HEK293 (cell line): ENCODE data around the gene MYO5C.
"Not testable (repeated sequence)": the region's sequence is repeated elsewhere in the genome, so short reads cannot be mapped to it uniquely, and the experiment has no call there.

Experiments
- CTCF ChIA-PET: fragments of 350-600 bp; formaldehyde crosslinking; extraction: SDS; loops from one replicate; lab custom pipeline; 2021; ENCODE audit warnings: antibody characterized with exemption; lab: Yijun Ruan, JAX
- POLR2A ChIA-PET: fragments of 300-600 bp; formaldehyde crosslinking; extraction: SDS; loops from one replicate; lab custom pipeline; 2020; ENCODE audit warnings: antibody characterized with exemption, inconsistent platforms; lab: Yijun Ruan, JAX
- H3K27ac ChIP-seq: fragments of 200-500 bp; sonication (Bioruptor generic); 2 replicates; pipeline ENCODE4 v1.5.1; 2014; ENCODE audit warnings: low read depth, low read length, control low read depth, inconsistent platforms; ENCODE audit errors: extremely low read depth
- H3K36me3 ChIP-seq, 2 experiments: fragments of 200-500 bp in 1 of 2; sonication (Bioruptor generic) in 1 of 2; 1 replicate in 1 of 2; 2 replicates in 1 of 2; pipeline ENCODE4 v1.5.1; 2014 to 2017; ENCODE audit warnings: inconsistent platforms in 2 of 2, low read length in 2 of 2; ENCODE audit not compliant: control insufficient read depth in 2 of 2, insufficient read depth in 1 of 2
- H3K4me1 ChIP-seq: fragments of 200-500 bp; sonication (Bioruptor generic); 2 replicates; pipeline ENCODE4 v1.5.1; 2014; ENCODE audit warnings: mild to moderate bottlenecking, low read length, inconsistent platforms; ENCODE audit not compliant: control insufficient read depth, insufficient read depth
- H3K4me3 ChIP-seq: 2 replicates; pipeline ENCODE4 v1.5.1; 2011; ENCODE audit warnings: low read depth, mild to moderate bottlenecking, control low read depth, low read length, moderate library complexity
- H3K9me3 ChIP-seq: fragments of 200-500 bp; sonication (Bioruptor generic); 2 replicates; pipeline ENCODE4 v1.5.1; 2014; ENCODE audit warnings: low read depth, low read length, inconsistent platforms; ENCODE audit not compliant: control insufficient read depth, insufficient read depth
- KLF1 ChIP-seq: fragments of 450-650 bp; formaldehyde crosslinking; IDR thresholded peaks from 2 replicates; pipeline ENCODE4 v1.5.1; 2016; ENCODE audit warnings: missing biosample characterization, missing genetic modification characterization
- YY2 ChIP-seq: fragments of 450-650 bp; formaldehyde crosslinking; IDR thresholded peaks from 2 replicates; pipeline ENCODE4 v1.5.1; 2016; ENCODE audit warnings: missing biosample characterization, missing genetic modification characterization
- ZFHX2 ChIP-seq: fragments of 450-650 bp; formaldehyde crosslinking; conservative IDR thresholded peaks from 2 replicates; pipeline ENCODE4 v1.5.1; 2016; ENCODE audit warnings: missing biosample characterization, missing genetic modification characterization
- ZNF138 ChIP-seq: fragments of 450-650 bp; formaldehyde crosslinking; IDR thresholded peaks from 2 replicates; pipeline ENCODE4 v1.5.1; 2016; ENCODE audit warnings: missing biosample characterization, missing genetic modification characterization, borderline replicate concordance
- ZNF24 ChIP-seq: fragments of 450-650 bp; formaldehyde crosslinking; IDR thresholded peaks from 2 replicates; pipeline ENCODE4 v1.5.1; 2016; ENCODE audit warnings: missing biosample characterization, missing genetic modification characterization
- ZNF37A ChIP-seq: fragments of 450-650 bp; IDR thresholded peaks from 2 replicates; pipeline ENCODE4 v1.5.1; 2018; ENCODE audit warnings: missing biosample characterization, missing genetic modification characterization
- ZNF544 ChIP-seq: fragments of 450-650 bp; formaldehyde crosslinking; IDR thresholded peaks from 2 replicates; pipeline ENCODE4 v1.5.0; 2017; ENCODE audit warnings: missing biosample characterization, missing genetic modification characterization
- ZNF560 ChIP-seq: fragments of 450-650 bp; formaldehyde crosslinking; IDR thresholded peaks from 2 replicates; pipeline ENCODE4 v1.5.1; 2017; ENCODE audit warnings: missing biosample characterization, missing genetic modification characterization, borderline replicate concordance
- ZNF600 ChIP-seq: fragments of 450-650 bp; formaldehyde crosslinking; IDR thresholded peaks from 2 replicates; pipeline ENCODE4 v1.5.1; 2016; ENCODE audit warnings: missing biosample characterization, missing genetic modification characterization
- ZNF660 ChIP-seq: fragments of 450-650 bp; IDR thresholded peaks from 2 replicates; pipeline ENCODE4 v1.5.1; 2018; ENCODE audit warnings: missing biosample characterization, mild to moderate bottlenecking, missing genetic modification characterization
- ZNF701 ChIP-seq: fragments of 450-650 bp; formaldehyde crosslinking; IDR thresholded peaks from 2 replicates; pipeline ENCODE4 v1.5.1; 2016; ENCODE audit warnings: missing biosample characterization, missing genetic modification characterization
- ZNF76 ChIP-seq: fragments of 450-650 bp; formaldehyde crosslinking; IDR thresholded peaks from 2 replicates; pipeline ENCODE4; 2016; ENCODE audit warnings: low read depth, missing biosample characterization, missing genetic modification characterization, borderline replicate concordance
- ZNF768 ChIP-seq: fragments of 450-650 bp; formaldehyde crosslinking; IDR thresholded peaks from 2 replicates; pipeline ENCODE4 v1.5.1; 2018; ENCODE audit warnings: missing biosample characterization, mild to moderate bottlenecking, missing genetic modification characterization
- TF ChIP-seq, protein P1 (sequence below): fragments of 450-650 bp; formaldehyde crosslinking; IDR thresholded peaks from 2 replicates; pipeline ENCODE4 v1.5.1; 2016; ENCODE audit warnings: missing biosample characterization, missing genetic modification characterization
- TF ChIP-seq, protein P2 (sequence below): fragments of 450-650 bp; formaldehyde crosslinking; IDR thresholded peaks from 2 replicates; pipeline ENCODE4; 2016; ENCODE audit warnings: missing biosample characterization, missing genetic modification characterization
- TF ChIP-seq, protein P3 (sequence below): IDR thresholded peaks from 2 replicates; pipeline ENCODE4 v1.6.1; 2011; ENCODE audit warnings: mild to moderate bottlenecking, low read depth, low read length, borderline replicate concordance
- TF ChIP-seq, protein P4 (sequence below): fragments of 450-650 bp; IDR thresholded peaks from 2 replicates; pipeline ENCODE4 v1.5.1; 2018; ENCODE audit warnings: missing biosample characterization, missing genetic modification characterization

Gene MYO5C

DNA sequence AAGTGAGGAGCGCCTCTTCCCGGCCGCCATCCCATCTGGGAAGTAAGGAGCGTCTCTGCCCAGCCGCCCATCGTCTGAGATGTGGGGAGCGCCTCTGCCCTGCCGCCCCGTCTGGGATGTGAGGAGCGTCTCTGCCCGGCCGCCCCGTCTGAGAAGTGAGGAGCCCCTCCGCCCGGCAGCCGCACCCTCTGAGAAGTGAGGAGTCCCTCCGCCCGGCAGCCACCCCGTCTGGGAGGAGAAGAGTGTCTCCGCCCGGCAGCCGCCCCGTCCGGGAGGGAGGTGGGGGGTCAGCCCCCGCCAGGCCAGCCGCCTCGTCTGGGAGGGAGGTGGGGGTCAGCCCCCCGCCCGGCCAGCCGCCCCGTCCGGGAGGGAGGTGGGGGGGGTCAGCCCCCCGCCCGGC is 9.7 kb downstream of the MYO5C start:
- H3K36me3 ChIP-seq, CTCF ChIA-PET, POLR2A ChIA-PET, H3K4me3 ChIP-seq, H3K4me1 ChIP-seq, H3K9me3 ChIP-seq, H3K27ac ChIP-seq: not testable (repeated sequence)
- TF ChIP-seq KLF1, result peak; percentile 46

DNA sequence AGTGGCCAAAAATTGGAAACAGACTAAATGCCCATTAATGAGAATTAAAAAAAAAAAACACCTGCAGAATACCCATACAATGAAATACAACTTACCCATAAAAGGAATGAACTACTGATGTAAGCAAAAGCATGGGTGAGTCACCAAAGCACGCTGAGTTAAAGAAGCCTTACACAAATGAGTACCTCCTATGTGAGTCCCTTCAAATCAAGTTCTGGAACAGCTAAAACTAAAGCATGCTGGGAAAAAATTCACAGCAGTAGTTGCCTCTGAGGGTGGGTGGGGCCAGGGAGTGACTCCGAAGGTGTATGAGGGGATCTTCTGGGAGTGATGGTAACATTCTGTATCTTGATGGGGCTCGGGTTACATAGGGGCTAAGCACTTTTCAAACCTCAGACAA is 11.4 kb downstream of the MYO5C start:
- Histone ChIP-seq H3K27ac (no peak overlapping the region), H3K9me3 (no peaks in the 10 kb centered on the region), H3K4me3 (no peak overlapping the region)
- CTCF ChIA-PET, result no interaction called here
- TF ChIP-seq ZNF600 (tag by site-specific recombination) (0 out of 2 replicates have a peak, but pooled peaks have one; percentile 14), ZNF24 (tag by site-specific recombination) (peak; percentile 63), ZNF76 (tag by site-specific recombination) (0 out of 2 replicates have a peak, but pooled peaks have one; percentile 21), ZNF560 (tag by site-specific recombination) (no peak), KLF1 (peak; percentile 18; the same call in 1 of the 2 replicates)
- TF ChIP-seq, all 188 proteins: peak for 4
- Histone ChIP-seq H3K36me3 (peaks cover 0 to 20% of the 10 kb centered on the region in 2 experiments; a peak in 2 of 3 replicates), H3K4me1 (peaks cover 2% of the 10 kb centered on the region; the same call in 1 of the 2 replicates)
- POLR2A ChIA-PET, result interaction anchor here (0.6 kb wide), 1 partner anchor 526 kb away, joined by 9 read pairs; no protein-coding TSS in a partner anchor

DNA sequence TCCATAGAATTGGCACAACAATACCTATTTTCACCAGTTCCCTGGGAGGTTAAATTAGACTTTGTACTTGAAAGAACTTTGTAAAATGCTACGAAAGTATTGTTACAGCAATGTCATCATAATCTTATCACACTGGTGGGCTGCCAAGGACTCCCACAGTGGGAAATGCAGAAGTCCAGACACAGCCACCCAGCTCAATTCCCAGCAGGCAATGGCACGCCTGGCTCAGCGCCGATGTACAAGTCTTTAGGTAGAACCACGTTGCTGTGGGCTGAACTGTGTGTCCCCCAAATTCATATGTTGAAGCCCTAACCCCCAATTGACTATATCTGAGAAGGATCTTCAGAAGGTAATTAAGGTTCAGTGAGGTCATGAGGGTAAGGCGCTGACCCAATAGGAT is 12.3 kb downstream of the MYO5C start:
- H3K4me1 ChIP-seq, result no peaks in the 10 kb centered on the region
- no peak overlapping the region for H3K27ac ChIP-seq
- CTCF ChIA-PET, result no interaction called here
- peaks cover 0 to 29% of the 10 kb centered on the region in 2 experiments; a peak in 2 of 3 replicates for H3K36me3 ChIP-seq
- POLR2A ChIA-PET, result no interaction called here
- TF ChIP-seq ZNF544 (tag by site-specific recombination) (no peak), ZNF600 (tag by site-specific recombination) (no peak), ZNF768 (tag by site-specific recombination) (no peak)
- TF ChIP-seq, all 188 proteins: peak for 0
- no peak overlapping the region for H3K4me3 ChIP-seq
- no peaks in the 10 kb centered on the region for H3K9me3 ChIP-seq

DNA sequence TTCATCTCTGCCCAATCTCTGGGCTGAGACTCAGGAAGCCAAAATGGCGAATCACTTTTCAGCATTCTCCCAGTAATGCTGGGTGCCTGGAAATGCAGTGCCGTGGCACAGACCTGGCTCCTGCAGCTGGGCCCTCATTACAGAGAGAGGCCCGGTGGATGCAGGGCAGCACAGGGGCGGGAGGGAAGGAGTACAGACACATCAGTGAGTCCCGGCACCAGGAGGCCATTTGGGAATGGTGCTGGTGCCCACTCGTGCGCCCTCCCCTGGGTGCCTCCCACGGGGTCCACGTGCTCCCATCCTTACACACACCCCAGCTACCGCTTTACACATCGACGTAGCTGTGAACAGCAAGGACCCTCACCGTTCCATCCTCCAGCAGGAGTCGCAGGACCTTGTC is 13.2 kb downstream of the MYO5C start:
- Histone ChIP-seq H3K9me3 (no peaks in the 10 kb centered on the region), H3K4me1 (no peaks in the 10 kb centered on the region), H3K27ac (no peak overlapping the region), H3K4me3 (no peak overlapping the region), H3K36me3 (peaks cover 0 to 38% of the 10 kb centered on the region in 2 experiments; a peak in 1 of 3 replicates)
- CTCF ChIA-PET, result no interaction called here
- POLR2A ChIA-PET, result no interaction called here
- TF ChIP-seq YY2 (tag by site-specific recombination) (no peak), ZNF138 (tag by site-specific recombination) (no peak), ZNF37A (tag by site-specific recombination) (no peak), ZNF701 (no peak), ZFHX2 (tag by site-specific recombination) (no peak), ZNF660 (no peak)
- TF ChIP-seq, protein P1, sequence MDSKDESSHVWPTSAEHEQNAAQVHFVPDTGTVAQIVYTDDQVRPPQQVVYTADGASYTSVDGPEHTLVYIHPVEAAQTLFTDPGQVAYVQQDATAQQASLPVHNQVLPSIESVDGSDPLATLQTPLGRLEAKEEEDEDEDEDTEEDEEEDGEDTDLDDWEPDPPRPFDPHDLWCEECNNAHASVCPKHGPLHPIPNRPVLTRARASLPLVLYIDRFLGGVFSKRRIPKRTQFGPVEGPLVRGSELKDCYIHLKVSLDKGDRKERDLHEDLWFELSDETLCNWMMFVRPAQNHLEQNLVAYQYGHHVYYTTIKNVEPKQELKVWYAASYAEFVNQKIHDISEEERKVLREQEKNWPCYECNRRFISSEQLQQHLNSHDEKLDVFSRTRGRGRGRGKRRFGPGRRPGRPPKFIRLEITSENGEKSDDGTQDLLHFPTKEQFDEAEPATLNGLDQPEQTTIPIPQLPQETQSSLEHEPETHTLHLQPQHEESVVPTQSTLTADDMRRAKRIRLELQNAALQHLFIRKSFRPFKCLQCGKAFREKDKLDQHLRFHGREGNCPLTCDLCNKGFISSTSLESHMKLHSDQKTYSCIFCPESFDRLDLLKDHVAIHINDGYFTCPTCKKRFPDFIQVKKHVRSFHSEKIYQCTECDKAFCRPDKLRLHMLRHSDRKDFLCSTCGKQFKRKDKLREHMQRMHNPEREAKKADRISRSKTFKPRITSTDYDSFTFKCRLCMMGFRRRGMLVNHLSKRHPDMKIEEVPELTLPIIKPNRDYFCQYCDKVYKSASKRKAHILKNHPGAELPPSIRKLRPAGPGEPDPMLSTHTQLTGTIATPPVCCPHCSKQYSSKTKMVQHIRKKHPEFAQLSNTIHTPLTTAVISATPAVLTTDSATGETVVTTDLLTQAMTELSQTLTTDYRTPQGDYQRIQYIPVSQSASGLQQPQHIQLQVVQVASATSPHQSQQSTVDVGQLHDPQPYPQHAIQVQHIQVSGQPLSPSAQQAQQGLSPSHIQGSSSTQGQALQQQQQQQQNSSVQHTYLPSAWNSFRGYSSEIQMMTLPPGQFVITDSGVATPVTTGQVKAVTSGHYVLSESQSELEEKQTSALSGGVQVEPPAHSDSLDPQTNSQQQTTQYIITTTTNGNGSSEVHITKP, result no peak
- TF ChIP-seq, protein P2, sequence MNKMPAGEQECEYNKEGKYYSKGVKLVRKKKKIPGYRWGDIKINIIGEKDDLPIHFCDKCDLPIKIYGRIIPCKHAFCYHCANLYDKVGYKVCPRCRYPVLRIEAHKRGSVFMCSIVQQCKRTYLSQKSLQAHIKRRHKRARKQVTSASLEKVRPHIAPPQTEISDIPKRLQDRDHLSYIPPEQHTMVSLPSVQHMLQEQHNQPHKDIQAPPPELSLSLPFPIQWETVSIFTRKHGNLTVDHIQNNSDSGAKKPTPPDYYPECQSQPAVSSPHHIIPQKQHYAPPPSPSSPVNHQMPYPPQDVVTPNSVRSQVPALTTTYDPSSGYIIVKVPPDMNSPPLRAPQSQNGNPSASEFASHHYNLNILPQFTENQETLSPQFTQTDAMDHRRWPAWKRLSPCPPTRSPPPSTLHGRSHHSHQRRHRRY (tag by site-specific recombination), result no peak
- TF ChIP-seq, protein P3, sequence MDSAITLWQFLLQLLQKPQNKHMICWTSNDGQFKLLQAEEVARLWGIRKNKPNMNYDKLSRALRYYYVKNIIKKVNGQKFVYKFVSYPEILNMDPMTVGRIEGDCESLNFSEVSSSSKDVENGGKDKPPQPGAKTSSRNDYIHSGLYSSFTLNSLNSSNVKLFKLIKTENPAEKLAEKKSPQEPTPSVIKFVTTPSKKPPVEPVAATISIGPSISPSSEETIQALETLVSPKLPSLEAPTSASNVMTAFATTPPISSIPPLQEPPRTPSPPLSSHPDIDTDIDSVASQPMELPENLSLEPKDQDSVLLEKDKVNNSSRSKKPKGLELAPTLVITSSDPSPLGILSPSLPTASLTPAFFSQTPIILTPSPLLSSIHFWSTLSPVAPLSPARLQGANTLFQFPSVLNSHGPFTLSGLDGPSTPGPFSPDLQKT, result no peak
- TF ChIP-seq, protein P4, sequence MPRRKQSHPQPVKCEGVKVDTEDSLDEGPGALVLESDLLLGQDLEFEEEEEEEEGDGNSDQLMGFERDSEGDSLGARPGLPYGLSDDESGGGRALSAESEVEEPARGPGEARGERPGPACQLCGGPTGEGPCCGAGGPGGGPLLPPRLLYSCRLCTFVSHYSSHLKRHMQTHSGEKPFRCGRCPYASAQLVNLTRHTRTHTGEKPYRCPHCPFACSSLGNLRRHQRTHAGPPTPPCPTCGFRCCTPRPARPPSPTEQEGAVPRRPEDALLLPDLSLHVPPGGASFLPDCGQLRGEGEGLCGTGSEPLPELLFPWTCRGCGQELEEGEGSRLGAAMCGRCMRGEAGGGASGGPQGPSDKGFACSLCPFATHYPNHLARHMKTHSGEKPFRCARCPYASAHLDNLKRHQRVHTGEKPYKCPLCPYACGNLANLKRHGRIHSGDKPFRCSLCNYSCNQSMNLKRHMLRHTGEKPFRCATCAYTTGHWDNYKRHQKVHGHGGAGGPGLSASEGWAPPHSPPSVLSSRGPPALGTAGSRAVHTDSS, result no peak
